ENCODE results near the gene LCE5A.

GRCh38 chr1:152479792-152480595 lies 30.6 kb upstream of the LCE5A start:
- TF ChIP-seq HDAC1 (IDR thresholded peaks at IDR 0.05), result no peak
- TF ChIP-seq ZEB2 (IDR thresholded peaks at IDR 0.05), result no peak
- TF ChIP-seq, protein P1, sequence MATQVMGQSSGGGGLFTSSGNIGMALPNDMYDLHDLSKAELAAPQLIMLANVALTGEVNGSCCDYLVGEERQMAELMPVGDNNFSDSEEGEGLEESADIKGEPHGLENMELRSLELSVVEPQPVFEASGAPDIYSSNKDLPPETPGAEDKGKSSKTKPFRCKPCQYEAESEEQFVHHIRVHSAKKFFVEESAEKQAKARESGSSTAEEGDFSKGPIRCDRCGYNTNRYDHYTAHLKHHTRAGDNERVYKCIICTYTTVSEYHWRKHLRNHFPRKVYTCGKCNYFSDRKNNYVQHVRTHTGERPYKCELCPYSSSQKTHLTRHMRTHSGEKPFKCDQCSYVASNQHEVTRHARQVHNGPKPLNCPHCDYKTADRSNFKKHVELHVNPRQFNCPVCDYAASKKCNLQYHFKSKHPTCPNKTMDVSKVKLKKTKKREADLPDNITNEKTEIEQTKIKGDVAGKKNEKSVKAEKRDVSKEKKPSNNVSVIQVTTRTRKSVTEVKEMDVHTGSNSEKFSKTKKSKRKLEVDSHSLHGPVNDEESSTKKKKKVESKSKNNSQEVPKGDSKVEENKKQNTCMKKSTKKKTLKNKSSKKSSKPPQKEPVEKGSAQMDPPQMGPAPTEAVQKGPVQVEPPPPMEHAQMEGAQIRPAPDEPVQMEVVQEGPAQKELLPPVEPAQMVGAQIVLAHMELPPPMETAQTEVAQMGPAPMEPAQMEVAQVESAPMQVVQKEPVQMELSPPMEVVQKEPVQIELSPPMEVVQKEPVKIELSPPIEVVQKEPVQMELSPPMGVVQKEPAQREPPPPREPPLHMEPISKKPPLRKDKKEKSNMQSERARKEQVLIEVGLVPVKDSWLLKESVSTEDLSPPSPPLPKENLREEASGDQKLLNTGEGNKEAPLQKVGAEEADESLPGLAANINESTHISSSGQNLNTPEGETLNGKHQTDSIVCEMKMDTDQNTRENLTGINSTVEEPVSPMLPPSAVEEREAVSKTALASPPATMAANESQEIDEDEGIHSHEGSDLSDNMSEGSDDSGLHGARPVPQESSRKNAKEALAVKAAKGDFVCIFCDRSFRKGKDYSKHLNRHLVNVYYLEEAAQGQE (IDR thresholded peaks at IDR 0.05; ENCODE audit: borderline replicate concordance), result no peak
- TF ChIP-seq, protein P1 (CRISPR knock-in tag; IDR thresholded peaks at IDR 0.05; ENCODE audit: low read depth), result no peak
- TF ChIP-seq SP1 (CRISPR knock-in tag; IDR thresholded peaks at IDR 0.05), result no peak
- TF ChIP-seq, protein P2, sequence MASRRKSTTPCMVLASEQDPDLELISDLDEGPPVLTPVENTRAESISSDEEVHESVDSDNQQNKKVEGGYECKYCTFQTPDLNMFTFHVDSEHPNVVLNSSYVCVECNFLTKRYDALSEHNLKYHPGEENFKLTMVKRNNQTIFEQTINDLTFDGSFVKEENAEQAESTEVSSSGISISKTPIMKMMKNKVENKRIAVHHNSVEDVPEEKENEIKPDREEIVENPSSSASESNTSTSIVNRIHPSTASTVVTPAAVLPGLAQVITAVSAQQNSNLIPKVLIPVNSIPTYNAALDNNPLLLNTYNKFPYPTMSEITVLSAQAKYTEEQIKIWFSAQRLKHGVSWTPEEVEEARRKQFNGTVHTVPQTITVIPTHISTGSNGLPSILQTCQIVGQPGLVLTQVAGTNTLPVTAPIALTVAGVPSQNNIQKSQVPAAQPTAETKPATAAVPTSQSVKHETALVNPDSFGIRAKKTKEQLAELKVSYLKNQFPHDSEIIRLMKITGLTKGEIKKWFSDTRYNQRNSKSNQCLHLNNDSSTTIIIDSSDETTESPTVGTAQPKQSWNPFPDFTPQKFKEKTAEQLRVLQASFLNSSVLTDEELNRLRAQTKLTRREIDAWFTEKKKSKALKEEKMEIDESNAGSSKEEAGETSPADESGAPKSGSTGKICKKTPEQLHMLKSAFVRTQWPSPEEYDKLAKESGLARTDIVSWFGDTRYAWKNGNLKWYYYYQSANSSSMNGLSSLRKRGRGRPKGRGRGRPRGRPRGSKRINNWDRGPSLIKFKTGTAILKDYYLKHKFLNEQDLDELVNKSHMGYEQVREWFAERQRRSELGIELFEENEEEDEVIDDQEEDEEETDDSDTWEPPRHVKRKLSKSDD (conservative IDR thresholded peaks at IDR 0.05; ENCODE audit: low read length), result no peak
- TF ChIP-seq SIN3A (IDR thresholded peaks at IDR 0.05; ENCODE audit: borderline replicate concordance in 2 of 2, control insufficient read depth in 1 of 2, low read depth in 2 of 2, low read length in 2 of 2), result no peak
- TF ChIP-seq ZFP36 (IDR thresholded peaks at IDR 0.05; ENCODE audit: low read depth, low read length, partially characterized antibody), result no peak
